AG09319 (cell line): ENCODE data around the gene PDE9A.

Experiments
- DNase-seq: peaks from one replicate; pipeline ENCODE4 v3.0.0-alpha.2; 2010; ENCODE audit warnings: low read depth; ENCODE audit errors: extremely low read depth
- CTCF ChIP-seq: IDR thresholded peaks from 2 replicates; pipeline ENCODE4 v1.5.1; 2011; ENCODE audit warnings: low read depth, mild to moderate bottlenecking, inconsistent platforms, low read length, moderate library complexity

Gene PDE9A

GRCh38 chr21:42687796-42688195, 34.4 kb downstream of the PDE9A start:
- no peak for DNase-seq
- TF ChIP-seq CTCF = no peak

- DNase-seq = no peak
- no peak for TF ChIP-seq CTCF
Measured at GRCh38 chr21:42688226-42688840, 34.9 kb downstream of the PDE9A start.

- DNase-seq = no peak
- TF ChIP-seq CTCF = no peak
Measured at GRCh38 chr21:42688841-42689371, 35.5 kb downstream of the PDE9A start.

- no peak for DNase-seq
- no peak for TF ChIP-seq CTCF
Measured at GRCh38 chr21:42690586-42690985, 37.2 kb downstream of the PDE9A start.

GRCh38 chr21:42691901-42692559, 38.6 kb downstream of the PDE9A start:
- DNase-seq = no peak
- no peak for TF ChIP-seq CTCF

- DNase-seq = no peak
- TF ChIP-seq CTCF = no peak
Measured at GRCh38 chr21:42692688-42693087, 39.3 kb downstream of the PDE9A start.

GRCh38 chr21:42694751-42695696, 41.6 kb downstream of the PDE9A start:
- TF ChIP-seq CTCF = no peak
- DNase-seq = no peak
